HG03354 (cell line): ENCODE measurements around the gene OR4D2.

Experiments
- ATAC-seq: cut with Tn5 transposase; IDR thresholded peaks from one replicate; pipeline ENCODE4 v1.9.1; 2021; ENCODE audit warnings: mild to moderate bottlenecking; ENCODE audit not compliant: unreplicated experiment, poor library complexity, severe bottlenecking

OR4D2 gene

GRCh38 chr17:58202859-58203258, 36.1 kb downstream of the OR4D2 start:
- no peak for ATAC-seq

- no peak for ATAC-seq
These were observed 38.0 kb downstream of the OR4D2 start for GRCh38 chr17:58204796-58205195.

GRCh38 chr17:58205936-58206335, 39.2 kb downstream of the OR4D2 start:
- no peak for ATAC-seq

DNA sequence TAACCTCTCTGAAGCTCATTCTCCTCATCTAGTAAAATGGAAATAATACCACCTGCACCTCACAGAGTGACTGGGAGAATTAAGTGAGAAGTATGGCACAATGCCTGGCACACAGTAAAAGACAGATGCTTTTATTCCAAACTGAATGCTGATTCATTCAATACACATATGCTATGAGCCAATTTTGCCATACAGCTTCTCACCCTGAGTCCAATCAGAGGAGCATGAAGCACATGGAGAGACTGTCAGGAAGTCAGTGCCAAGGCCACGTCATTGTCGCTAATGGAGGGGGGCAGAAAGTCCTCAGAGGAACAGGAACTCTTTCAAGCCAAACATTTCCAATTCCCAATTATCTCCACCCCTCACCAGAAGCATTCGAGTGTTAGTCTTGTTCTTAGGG, 40.7 kb downstream of the OR4D2 start:
- ATAC-seq: no peak

- no peak for ATAC-seq
These were observed 41.6 kb downstream of the OR4D2 start for GRCh38 chr17:58208344-58208743.

- ATAC-seq: no peak
These were observed 44.1 kb downstream of the OR4D2 start for GRCh38 chr17:58210922-58211321.

GRCh38 chr17:58215685-58216084, 48.9 kb downstream of the OR4D2 start:
- no peak for ATAC-seq

- ATAC-seq: no peak
These were observed 51.0 kb downstream of the OR4D2 start for GRCh38 chr17:58217766-58218165.

- peak; percentile 96 for ATAC-seq
These were observed 52.4 kb downstream of the OR4D2 start, which contains the start of gene MKS1 for GRCh38 chr17:58219007-58219788. Gene MKS1, minus strand, starts transcription at chr17:58219255. Its CDS starts 25 bp downstream, at chr17:58219230.

DNA sequence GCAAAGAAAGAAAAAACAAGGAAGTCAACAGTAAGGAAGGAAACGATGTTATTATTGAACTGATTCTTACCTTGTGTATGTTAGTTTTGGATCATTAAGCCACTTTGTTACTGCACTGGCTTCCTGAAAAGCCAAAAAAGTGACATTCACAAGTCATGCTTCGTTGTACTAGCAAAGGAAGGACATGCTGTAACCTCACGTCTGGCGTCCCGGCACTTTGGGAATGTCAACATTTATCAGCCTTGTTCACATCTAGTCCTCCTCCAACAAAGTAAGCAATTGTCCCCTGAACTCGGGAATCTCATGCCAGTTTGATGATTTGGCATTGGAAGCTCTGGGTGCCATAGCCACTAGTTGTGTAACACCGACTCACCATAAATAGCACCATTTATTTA, 53.0 kb downstream of the OR4D2 start:
- no peak for ATAC-seq
